ENCODE data around the gene HBG2.
"Not testable (repeated sequence)": the region's sequence is repeated elsewhere in the genome, so short reads cannot be mapped to it uniquely, and the experiment has no call there.

Gene HBG2

DNA sequence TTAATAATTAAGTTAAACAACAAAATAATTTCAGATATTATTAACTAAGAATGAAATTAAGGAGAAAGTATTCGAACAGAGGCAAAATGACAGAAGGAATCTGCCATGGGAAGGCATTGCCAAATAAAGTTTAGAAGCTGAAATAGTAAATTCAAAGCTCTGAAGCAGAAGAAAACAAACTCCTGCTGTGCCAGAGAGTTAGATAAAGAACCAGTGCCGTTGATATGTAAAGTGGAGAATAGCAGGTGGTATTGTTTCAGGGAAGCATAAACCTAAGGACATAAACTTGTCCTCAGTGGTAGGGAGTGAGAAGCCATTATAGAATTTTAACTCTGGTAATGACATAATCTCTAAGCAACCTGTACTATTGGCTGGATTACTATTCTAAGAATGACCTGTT, 2.7 kb upstream of the HBG2 start:
- H3K4me3 ChIP-seq (ENCODE audit: low read depth, low read length), result no peak overlapping the region
- H3K36me3 ChIP-seq (ENCODE audit: control insufficient read depth, insufficient read depth, low read length), result no peaks in the 10 kb centered on the region
- no peaks in the 10 kb centered on the region for H3K9me3 ChIP-seq (ENCODE audit: control insufficient read depth, insufficient read depth, low read length)
- peaks cover 14% of the 10 kb centered on the region for H3K4me1 ChIP-seq (ENCODE audit: control insufficient read depth, insufficient read depth, low read length)
- H3K9ac ChIP-seq (ENCODE audit: low read depth, low read length), result no peak overlapping the region
- no peaks in the 10 kb centered on the region for H3K27me3 ChIP-seq (ENCODE audit: control insufficient read depth, insufficient read depth, low read length)

DNA sequence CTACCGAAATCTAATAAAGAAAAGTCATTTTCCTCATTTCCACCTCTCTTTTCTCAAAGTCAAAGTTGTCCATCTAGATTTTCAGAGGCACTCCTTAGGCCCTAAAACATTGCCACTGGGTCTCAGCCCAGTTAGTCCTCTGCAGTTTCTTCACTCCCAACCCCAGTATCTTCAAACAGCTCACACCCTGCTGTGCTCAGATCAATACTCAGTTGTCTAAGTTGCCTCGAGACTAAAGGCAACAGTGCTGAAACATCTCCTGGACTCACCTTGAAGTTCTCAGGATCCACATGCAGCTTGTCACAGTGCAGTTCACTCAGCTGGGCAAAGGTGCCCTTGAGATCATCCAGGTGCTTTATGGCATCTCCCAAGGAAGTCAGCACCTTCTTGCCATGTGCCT, 558 bp downstream of the HBG2 start:
- not testable (repeated sequence) for H3K4me3 ChIP-seq (ENCODE audit: low read depth, low read length); H3K36me3 ChIP-seq (ENCODE audit: control insufficient read depth, insufficient read depth, low read length); H3K9ac ChIP-seq (ENCODE audit: low read depth, low read length); H3K27me3 ChIP-seq (ENCODE audit: control insufficient read depth, insufficient read depth, low read length); H3K9me3 ChIP-seq (ENCODE audit: control insufficient read depth, insufficient read depth, low read length)
- H3K4me1 ChIP-seq (ENCODE audit: control insufficient read depth, insufficient read depth, low read length), result peaks cover 14% of the 10 kb centered on the region

DNA sequence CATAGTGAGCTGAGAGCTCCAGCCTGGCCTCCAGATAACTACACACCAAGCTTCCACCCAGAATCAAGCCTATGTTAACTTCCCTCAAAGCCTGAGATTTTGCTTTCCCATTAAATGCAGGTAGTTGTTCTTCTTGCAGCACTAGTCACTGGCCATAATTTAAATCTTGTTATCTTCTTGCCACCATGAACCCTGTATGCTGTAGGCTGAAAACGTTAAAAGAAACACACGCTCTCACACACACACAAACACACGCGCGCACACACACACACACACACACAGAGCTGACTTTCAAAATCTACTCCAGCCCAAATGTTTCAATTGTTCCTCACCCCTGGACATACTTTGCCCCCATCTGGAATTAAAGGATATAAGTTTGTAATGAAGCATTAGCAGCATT, 1.1 kb downstream of the HBG2 start:
- not testable (repeated sequence) for H3K4me3 ChIP-seq (ENCODE audit: low read depth, low read length)

DNA sequence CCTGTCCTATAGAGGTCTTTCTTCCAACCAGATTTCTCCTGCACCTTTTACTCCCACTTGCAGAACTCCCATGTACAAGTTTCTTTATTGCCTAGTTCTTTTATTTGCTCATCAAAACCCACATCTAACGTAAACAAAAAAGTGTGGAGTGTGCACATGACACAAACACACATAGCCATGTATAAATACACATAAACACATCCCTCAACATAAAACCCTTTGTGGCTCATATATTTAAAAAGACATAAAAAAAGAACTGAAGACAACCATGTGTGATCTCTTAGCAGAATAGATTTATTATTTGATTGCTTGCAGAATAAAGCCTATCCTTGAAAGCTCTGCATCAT, 1.7 kb downstream of the HBG2 start:
- Histone ChIP-seq H3K9ac (ENCODE audit: low read depth, low read length) (no peak overlapping the region), H3K9me3 (ENCODE audit: control insufficient read depth, insufficient read depth, low read length) (no peaks in the 10 kb centered on the region), H3K4me1 (ENCODE audit: control insufficient read depth, insufficient read depth, low read length) (peaks cover 9% of the 10 kb centered on the region), H3K36me3 (ENCODE audit: control insufficient read depth, insufficient read depth, low read length) (no peaks in the 10 kb centered on the region), H3K27me3 (ENCODE audit: control insufficient read depth, insufficient read depth, low read length) (no peaks in the 10 kb centered on the region), H3K4me3 (ENCODE audit: low read depth, low read length) (no peak overlapping the region)

More for the DNA sequence above, 1.1 kb downstream of the HBG2 start:
- not testable (repeated sequence) for H3K27me3 ChIP-seq (ENCODE audit: control insufficient read depth, insufficient read depth, low read length); H3K9ac ChIP-seq (ENCODE audit: low read depth, low read length); H3K9me3 ChIP-seq (ENCODE audit: control insufficient read depth, insufficient read depth, low read length); H3K36me3 ChIP-seq (ENCODE audit: control insufficient read depth, insufficient read depth, low read length)
- peaks cover 12% of the 10 kb centered on the region for H3K4me1 ChIP-seq (ENCODE audit: control insufficient read depth, insufficient read depth, low read length)

DNA sequence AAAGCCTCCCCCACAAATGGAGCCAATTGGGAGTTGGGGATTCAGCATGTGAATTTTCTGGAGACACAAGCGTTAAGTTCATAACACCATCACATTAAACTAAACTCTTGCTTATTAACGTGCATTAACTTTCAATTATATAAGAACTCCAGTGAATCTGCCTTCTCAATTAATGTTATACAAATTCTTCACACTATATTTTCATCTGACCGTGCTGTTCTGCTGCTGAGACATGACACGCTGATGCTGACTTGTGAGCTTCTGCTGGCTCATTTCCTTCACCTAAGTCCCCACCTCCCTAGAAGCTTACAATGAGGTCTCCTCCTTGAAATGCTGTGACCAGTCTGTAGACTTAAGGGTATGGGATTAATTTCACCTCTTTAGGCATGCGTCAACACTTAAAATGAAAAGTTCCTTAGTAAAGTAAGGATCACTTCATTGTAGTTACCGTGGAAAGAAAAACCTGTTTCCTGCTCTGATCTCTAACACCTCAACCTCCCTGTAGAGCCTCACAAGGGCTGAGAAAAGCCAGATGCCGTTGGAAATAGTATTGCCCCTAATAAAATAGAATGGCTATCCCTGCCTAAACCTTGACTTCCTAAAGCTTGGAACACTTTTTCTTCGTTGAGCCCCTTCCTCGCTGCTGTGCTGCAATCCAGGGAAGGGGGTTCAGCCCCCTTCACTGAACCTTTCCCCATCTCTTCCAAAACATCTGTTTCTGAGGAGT, 2.2 kb downstream of the HBG2 start:
- H3K4me1 ChIP-seq (ENCODE audit: control insufficient read depth, insufficient read depth, low read length), result peaks cover 3% of the 10 kb centered on the region
- H3K9ac ChIP-seq (ENCODE audit: low read depth, low read length), result no peak overlapping the region
- no peak overlapping the region for H3K4me3 ChIP-seq (ENCODE audit: low read depth, low read length)
- no peaks in the 10 kb centered on the region for H3K36me3 ChIP-seq (ENCODE audit: control insufficient read depth, insufficient read depth, low read length)
- no peaks in the 10 kb centered on the region for H3K27me3 ChIP-seq (ENCODE audit: control insufficient read depth, insufficient read depth, low read length)
- H3K9me3 ChIP-seq (ENCODE audit: control insufficient read depth, insufficient read depth, low read length), result no peaks in the 10 kb centered on the region

DNA sequence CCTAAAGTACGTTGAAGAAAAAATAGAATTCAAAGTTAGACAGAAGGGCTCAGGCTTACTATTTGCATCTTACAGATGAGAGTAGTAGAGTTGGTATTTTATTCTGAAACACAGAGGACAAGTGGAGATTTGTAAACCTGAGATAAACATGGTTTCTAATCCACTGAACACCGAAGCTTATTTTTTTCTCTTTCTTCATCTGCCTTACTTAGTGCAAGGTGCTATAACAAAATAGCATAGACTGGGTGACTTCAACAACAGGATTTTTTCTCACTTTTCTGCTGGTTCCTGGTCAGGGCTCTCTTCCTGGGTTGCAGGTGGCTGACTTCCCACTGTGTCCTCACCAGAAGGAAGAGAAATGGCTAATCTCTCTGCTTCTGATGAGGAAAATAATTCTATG, 2.8 kb downstream of the HBG2 start:
- Histone ChIP-seq H3K27me3 (ENCODE audit: control insufficient read depth, insufficient read depth, low read length) (no peaks in the 10 kb centered on the region), H3K4me1 (ENCODE audit: control insufficient read depth, insufficient read depth, low read length) (peaks cover 1% of the 10 kb centered on the region), H3K36me3 (ENCODE audit: control insufficient read depth, insufficient read depth, low read length) (no peaks in the 10 kb centered on the region), H3K9me3 (ENCODE audit: control insufficient read depth, insufficient read depth, low read length) (no peaks in the 10 kb centered on the region), H3K4me3 (ENCODE audit: low read depth, low read length) (no peak overlapping the region), H3K9ac (ENCODE audit: low read depth, low read length) (no peak overlapping the region)

DNA sequence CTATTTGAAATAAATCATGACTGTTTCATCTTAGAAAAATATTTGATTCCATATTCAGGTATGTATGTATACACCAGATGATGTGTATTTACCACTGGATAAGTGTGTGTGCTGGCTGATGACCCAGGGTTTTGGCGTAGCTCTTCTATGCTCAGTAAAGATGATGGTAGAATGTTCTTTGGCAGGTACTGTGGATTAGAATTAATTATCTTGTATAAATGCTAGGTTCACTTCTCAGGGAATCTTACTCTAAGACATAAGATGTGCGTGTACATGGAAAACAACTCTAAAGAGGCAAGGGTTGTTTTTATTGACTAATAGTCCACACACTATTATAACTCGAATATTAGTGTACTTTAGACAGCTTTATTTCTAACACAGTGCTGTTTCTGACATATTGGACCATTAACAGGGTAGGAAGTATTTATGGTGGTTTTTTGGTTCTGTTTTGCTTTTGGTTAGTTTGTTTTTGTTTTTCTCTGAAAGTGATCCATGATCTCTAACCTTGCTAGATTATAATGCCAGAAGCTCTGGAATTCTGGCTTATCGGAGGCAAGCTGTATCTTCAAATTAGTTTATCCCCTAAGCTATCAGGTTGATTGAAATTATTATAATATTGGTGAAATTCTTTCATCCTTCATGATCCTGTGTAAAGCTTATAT, 3.9 kb downstream of the HBG2 start:
- no peaks in the 10 kb centered on the region for H3K27me3 ChIP-seq (ENCODE audit: control insufficient read depth, insufficient read depth, low read length)
- no peaks in the 10 kb centered on the region for H3K36me3 ChIP-seq (ENCODE audit: control insufficient read depth, insufficient read depth, low read length)
- H3K4me3 ChIP-seq (ENCODE audit: low read depth, low read length), result no peak overlapping the region
- no peak overlapping the region for H3K9ac ChIP-seq (ENCODE audit: low read depth, low read length)
- H3K4me1 ChIP-seq (ENCODE audit: control insufficient read depth, insufficient read depth, low read length), result no peaks in the 10 kb centered on the region
- H3K9me3 ChIP-seq (ENCODE audit: control insufficient read depth, insufficient read depth, low read length), result no peaks in the 10 kb centered on the region

DNA sequence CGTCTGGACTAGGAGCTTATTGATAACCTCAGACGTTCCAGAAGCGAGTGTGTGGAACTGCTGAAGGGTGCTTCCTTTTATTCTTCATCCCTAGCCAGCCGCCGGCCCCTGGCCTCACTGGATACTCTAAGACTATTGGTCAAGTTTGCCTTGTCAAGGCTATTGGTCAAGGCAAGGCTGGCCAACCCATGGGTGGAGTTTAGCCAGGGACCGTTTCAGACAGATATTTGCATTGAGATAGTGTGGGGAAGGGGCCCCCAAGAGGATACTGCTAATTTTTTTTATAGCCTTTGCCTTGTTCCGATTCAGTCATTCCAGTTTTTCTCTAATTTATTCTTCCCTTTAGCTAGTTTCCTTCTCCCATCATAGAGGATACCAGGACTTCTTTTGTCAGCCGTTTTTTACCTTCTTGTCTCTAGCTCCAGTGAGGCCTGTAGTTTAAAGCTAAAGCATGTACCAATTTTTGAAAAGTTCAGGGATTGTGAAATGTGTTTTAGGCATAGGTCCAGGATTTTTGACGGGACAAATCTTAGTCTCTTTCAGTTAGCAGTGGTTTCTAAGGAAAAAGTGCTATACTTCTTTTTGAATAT, 4.7 kb downstream of the HBG2 start, which contains the start of gene HBG1:
Gene HBG1 (minus strand): TSS at position 51 of the 590 bp plus-strand sequence. CDS start 53 bp downstream, outside the sequence.
- H3K4me3 ChIP-seq (ENCODE audit: low read depth, low read length); H3K9ac ChIP-seq (ENCODE audit: low read depth, low read length); H3K4me1 ChIP-seq (ENCODE audit: control insufficient read depth, insufficient read depth, low read length); H3K27me3 ChIP-seq (ENCODE audit: control insufficient read depth, insufficient read depth, low read length); H3K9me3 ChIP-seq (ENCODE audit: control insufficient read depth, insufficient read depth, low read length); H3K36me3 ChIP-seq (ENCODE audit: control insufficient read depth, insufficient read depth, low read length): not testable (repeated sequence)

DNA sequence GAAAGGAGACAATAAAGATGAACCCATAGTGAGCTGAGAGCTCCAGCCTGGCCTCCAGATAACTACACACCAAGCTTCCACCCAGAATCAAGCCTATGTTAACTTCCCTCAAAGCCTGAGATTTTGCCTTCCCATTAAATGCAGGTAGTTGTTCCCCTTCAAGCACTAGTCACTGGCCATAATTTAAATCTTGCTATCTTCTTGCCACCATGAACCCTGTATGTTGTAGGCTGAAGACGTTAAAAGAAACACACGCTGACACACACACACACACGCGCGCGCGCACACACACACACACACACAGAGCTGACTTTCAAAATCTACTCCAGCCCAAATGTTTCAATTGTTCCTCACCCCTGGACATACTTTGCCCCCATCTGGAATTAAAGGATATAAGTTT, 6.1 kb downstream of the HBG2 start:
- H3K36me3 ChIP-seq (ENCODE audit: control insufficient read depth, insufficient read depth, low read length); H3K9me3 ChIP-seq (ENCODE audit: control insufficient read depth, insufficient read depth, low read length); H3K9ac ChIP-seq (ENCODE audit: low read depth, low read length); H3K4me3 ChIP-seq (ENCODE audit: low read depth, low read length); H3K27me3 ChIP-seq (ENCODE audit: control insufficient read depth, insufficient read depth, low read length); H3K4me1 ChIP-seq (ENCODE audit: control insufficient read depth, insufficient read depth, low read length): not testable (repeated sequence)

DNA sequence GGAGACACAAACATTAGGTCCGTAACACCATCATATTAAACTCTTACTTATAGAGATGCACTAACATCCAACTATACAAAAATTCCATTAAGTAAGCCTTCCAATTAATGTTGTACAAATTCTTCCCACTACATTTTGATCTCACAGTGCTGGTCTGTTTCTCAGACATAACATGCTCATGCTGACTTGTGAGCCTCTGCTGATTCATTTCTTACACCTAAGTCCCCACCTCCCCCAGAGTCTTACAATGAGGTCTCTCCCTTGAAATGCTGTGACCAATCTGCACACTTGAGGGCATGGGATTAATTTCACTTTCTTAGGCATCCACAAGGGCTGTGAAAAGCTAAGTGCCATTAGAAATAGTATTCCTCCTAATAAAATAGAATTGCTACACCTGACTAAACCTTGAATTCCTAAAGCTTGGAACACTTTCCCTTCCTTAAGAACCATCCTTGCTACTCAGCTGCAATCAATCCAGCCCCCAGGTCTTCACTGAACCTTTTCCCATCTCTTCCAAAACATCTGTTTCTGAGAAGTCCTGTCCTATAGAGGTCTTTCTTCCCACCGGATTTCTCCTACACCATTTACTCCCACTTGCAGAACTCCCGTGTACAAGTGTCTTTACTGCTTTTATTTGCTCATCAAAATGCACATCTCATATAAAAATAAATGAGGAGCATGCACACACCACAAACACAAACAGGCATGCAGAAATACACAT, 6.9 kb downstream of the HBG2 start:
- Histone ChIP-seq H3K27me3 (ENCODE audit: control insufficient read depth, insufficient read depth, low read length) (no peaks in the 10 kb centered on the region), H3K9ac (ENCODE audit: low read depth, low read length) (no peak overlapping the region), H3K4me1 (ENCODE audit: control insufficient read depth, insufficient read depth, low read length) (no peaks in the 10 kb centered on the region), H3K4me3 (ENCODE audit: low read depth, low read length) (no peak overlapping the region), H3K9me3 (ENCODE audit: control insufficient read depth, insufficient read depth, low read length) (no peaks in the 10 kb centered on the region), H3K36me3 (ENCODE audit: control insufficient read depth, insufficient read depth, low read length) (no peaks in the 10 kb centered on the region)

DNA sequence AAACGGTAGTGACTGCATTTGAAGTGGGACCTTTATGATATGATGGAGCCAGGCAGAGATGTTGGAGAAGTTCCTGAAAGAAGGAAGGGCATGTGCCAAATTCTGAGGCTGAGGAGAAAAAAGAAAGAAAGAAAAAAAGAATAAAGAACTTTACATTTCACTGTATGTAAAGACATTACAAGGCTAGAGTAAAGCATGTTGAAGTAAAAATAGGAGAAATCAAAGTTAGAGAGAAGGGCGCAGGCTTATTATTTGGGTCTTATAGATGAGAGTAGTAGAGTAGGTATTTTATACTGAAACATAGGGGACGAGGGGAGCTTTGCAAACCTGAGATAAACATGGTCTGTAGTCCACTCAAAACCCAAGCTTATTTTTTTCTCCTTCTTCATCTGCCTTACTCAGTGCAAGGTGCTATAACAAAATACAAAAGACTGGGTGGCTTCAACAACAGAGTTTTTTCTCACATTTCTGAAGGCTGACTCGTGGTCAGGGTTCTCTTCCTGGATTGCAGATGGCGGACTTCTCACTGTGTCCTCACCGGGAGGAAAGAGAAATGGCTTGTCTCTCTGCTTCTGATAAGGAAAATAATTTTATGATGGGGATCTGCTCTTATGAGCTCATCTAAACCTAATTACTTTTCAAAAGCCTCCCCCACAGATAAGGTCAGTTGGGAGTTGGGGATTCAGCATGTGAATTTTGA, 7.7 kb downstream of the HBG2 start:
- no peaks in the 10 kb centered on the region for H3K36me3 ChIP-seq (ENCODE audit: control insufficient read depth, insufficient read depth, low read length)
- no peak overlapping the region for H3K9ac ChIP-seq (ENCODE audit: low read depth, low read length)
- no peaks in the 10 kb centered on the region for H3K9me3 ChIP-seq (ENCODE audit: control insufficient read depth, insufficient read depth, low read length)
- no peaks in the 10 kb centered on the region for H3K4me1 ChIP-seq (ENCODE audit: control insufficient read depth, insufficient read depth, low read length)
- no peaks in the 10 kb centered on the region for H3K27me3 ChIP-seq (ENCODE audit: control insufficient read depth, insufficient read depth, low read length)
- H3K4me3 ChIP-seq (ENCODE audit: low read depth, low read length), result no peak overlapping the region
